Colon (tissue), 2 donors: ENCODE measurements around the gene USP32.
"Not testable (repeated sequence)": the region's sequence is repeated elsewhere in the genome, so short reads cannot be mapped to it uniquely, and the experiment has no call there.

Experiments
- FAIRE-seq: peaks from 2 replicates; lab custom pipeline; 2012; peaks lifted over from hg19 to GRCh38; lab: Jason Lieb, UNC
- donor health status: control.
- donor health status: control.

USP32 gene

GRCh38 chr17:60403523-60403810 lies 11.5 kb upstream of the USP32 start:
- no peak for FAIRE-seq

GRCh38 chr17:60401819-60402218 lies 9.9 kb upstream of the USP32 start:
- no peak for FAIRE-seq

DNA sequence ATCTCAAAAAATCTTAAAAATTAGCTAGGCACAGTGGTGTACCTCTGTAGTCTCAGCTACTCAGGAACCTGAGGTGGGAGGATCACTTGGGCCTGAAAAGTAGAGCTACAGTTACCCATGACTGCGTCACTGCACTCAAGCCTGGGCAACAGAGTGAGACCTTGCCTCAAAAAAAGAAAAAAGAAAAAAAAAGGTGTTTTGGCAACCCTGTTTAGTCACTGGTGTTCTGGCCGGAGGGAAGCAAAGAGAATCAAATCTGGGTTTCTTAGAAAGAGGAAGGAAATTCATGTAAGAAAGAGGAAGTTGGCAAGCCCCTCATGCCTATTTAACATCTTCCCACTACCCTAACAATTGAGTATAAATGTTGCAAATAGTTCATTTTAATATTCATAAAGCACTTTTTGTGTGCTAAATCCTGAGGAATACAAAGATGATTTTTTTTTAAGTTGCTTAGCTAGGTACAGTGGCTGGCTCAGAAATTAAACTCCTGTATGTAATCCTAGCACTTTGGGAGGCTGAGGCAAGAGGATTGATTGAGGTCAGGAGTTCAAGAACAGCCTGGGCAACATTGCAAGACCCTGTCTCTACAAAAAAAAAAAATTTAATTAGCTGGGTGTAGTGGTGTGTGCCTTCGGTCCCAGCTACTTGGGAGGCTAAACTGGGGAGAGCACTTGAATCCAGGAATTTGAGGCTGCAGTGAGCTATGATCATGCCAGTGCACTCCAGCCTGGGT lies 6.5 kb upstream of the USP32 start:
- no peak for FAIRE-seq

- no peak for FAIRE-seq
These were observed 4.5 kb upstream of the USP32 start for GRCh38 chr17:60396412-60396811.

DNA sequence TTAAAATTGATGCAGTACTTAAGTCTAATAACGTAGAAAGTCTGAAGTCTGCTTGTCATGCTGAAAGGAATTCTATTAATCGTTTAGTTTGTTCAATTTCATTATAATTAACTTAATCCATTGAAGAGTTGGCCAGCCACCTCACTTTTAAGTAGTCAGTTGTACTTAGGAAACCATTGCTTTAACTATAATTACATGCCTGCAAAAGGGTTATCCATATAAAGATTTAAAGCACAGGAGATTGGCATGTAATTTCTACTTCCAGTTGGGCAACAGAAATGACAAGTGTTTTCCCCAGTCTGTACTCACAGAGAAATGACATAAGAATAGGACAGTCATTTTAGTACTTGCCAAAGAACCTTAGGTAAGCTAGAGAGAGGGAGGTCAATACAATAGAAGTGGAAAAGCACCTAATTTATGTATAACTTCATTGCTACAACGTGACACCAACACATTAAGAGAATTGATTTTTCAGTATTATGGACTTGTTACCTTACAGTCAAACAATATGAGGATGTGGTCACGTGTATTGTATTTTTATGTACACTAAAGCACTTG lies 3.7 kb upstream of the USP32 start:
- FAIRE-seq = no peak

DNA sequence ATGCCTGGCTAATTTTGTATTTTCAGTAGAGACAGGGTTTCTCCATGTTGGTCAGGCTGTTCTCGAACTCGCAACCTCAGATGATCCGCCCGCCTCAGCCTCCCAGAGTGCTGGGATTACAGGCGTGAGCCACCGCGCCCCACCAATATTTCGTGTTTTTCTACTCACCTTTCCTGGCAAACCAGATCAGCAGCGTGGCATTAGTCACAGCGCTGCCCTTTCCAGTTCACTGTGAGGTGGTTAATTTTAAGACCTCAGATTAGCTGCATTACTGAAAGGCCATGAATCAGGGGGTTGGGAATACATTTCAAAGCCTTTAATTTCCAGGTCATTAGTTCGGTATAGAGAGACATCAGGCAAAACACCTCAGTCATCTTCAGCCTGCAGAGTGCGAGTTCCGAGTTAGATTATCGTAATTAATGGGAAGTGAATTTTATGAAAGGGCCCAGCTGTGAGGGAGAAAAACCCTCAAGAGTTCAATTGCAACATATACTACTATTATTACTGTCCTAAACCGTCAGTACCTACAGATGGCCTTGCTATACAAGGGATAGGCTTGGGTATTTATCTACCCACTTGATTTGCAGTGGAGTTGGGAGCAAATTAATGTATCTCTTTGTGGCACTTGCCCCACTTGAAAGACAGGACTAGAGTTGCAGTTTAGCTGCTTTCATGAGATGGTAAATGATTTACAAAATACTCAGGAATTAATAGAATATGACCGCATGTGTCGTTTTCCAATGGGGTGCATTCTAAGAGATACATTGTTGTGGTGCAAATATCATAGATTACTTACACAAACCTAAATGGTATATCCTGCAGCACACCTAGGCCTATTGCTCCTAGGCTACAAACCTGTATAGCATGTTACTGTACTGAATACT lies 2.1 kb upstream of the USP32 start:
- no peak for FAIRE-seq

GRCh38 chr17:60392845-60393702 lies 1.1 kb upstream of the USP32 start:
- FAIRE-seq = no peak

DNA sequence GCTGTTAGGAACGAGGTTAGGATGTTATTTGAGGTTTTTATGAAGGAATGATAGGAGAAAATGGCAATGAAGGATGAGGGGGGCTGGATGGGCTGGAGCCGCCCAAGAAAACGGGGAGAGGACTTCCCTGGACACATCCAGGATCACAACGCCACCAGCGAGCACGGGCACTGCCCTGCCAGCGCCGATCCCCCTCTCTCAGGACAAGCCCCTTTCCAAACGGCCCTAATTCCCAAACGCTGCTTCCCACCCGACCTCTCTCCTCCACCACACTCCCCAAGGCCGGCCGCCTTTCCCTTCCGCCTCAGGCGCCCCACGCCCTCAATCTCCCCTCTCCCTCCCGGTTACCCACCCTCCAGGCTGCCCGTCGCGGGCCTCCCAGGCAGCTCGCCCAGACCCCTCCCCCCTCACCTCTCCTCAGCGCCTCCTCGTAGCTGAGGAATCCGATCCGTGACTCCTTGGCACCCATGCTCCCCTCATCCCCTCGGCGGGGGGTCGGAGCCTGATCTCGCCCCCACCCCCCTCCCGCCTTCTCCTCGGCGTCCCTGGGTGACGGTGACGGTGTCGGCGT lies 377 bp downstream of the USP32 start:
- no peak for FAIRE-seq

DNA sequence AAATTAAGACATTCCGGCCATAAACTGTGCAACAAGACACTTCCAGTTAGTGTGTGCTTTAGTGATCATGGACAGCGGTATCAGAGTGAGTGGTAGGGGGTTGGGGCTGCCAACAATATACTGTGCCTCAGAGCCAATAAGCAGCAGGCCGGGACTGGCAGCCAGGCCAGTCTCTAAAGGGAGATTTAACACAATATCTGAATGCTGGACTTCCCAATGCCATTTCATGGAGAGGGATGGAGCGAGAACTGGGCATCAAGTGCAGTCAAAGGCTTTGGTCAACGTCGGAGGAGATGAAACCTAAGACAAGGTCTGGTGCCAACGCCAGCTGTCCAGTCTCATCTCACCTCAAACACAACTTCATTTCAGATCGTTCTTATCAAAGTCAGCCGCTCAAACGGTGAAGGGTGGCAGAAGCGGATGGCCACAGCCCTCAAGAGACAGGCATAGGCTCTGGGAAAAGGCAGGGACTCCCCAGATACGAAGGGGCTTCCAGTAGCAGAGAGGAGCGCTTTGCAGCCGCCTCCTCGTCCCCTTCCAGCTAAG lies 935 bp downstream of the USP32 start:
- no peak for FAIRE-seq

DNA sequence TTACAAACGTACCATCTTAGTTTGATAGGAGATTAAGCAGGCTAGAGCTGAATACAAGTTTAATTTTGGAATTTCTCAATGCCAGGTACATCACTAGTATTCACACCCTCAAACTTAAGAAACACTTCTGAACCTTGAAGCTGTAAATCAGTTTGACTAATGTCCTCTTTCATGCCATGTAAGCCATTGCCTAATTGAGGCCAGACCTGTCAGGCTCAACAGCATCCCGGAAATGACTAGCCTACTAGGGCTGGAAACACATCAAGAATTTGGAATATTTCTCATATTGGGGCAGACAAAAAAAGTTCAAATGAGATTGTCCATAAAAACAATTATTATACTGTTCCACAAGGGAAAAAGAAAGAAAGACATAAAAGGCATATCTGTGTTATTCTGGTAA lies 1.7 kb downstream of the USP32 start:
- no peak for FAIRE-seq

DNA sequence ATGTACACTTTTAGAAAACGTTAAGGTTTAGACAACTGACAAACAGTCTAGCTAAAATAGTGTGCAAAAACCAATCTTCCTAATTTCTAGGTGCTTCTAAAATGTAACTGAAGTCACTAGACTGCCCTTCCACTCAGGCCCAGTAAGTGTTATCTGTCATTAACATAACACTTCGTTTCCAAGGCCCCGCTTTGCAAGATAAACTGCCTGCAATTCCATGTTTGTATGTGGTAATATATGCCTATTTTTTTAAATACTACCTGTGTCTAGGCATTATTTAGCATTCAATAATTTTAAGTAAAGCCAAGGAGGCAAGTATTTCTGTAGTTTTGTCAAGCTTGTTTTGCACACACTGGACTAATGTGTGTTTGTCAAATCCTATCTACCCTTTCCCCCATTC lies 3.2 kb downstream of the USP32 start:
- no peak for FAIRE-seq

DNA sequence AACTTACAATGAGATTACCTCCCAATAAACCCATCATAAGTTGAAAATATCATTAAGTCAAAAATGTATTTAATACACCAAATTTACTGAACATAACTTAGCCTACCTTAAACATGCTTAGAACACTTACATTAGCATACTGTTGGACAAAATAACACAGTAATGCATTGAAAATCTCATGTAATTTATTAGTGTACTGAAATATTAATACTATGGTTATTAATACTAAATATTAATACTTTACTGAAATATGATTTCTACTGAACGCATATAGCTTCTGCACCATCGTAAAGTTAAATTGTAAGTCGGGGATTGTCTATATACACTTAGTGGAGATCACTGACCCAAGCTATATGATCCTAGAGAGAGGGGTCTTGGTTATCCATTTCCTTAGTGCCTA lies 4.3 kb downstream of the USP32 start:
- no peak for FAIRE-seq

- FAIRE-seq = no peak
These were observed 5.5 kb downstream of the USP32 start for GRCh38 chr17:60386147-60387058.

- FAIRE-seq = not testable (repeated sequence)
These were observed 7.0 kb downstream of the USP32 start for GRCh38 chr17:60384921-60385320.

DNA sequence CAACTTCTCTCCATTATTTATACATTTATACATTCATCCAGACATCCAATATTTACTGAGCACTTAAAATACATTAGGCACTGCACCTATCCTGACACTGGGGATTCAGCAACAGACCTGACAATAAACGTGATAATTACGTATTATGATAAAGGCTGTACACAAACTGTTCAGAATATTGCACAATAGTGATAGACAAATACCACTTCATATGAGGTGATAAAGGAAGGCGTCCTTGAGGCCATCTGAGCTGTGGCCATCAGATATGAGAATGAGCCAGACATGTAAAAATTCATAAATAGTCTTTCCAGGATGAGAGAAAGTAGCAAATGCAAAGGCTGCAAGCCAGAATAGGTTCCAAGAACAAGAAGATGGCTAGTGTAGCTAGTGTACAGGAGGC lies 8.6 kb downstream of the USP32 start:
- no peak for FAIRE-seq

DNA sequence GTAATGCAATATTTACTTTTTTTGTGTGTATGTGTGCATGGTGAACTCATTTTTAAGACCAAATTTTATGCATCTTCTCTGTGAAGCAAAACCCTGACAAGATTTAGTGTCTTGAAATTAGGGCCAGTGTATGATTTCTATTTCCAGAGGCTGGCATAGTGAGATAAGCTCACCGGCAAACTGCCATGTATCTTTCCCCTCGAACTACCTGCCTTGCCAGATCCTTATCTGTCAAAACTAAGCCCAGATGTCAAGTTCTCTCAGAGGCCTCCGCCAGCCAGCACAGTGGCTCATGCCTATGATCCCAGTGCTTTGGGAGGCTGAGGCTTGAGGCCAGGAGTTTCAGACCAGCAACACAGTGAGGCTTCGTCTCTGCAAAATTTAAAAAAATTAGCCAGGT lies 10.0 kb downstream of the USP32 start:
- no peak for FAIRE-seq

GRCh38 chr17:60379461-60379860 lies 12.5 kb downstream of the USP32 start:
- not testable (repeated sequence) for FAIRE-seq

DNA sequence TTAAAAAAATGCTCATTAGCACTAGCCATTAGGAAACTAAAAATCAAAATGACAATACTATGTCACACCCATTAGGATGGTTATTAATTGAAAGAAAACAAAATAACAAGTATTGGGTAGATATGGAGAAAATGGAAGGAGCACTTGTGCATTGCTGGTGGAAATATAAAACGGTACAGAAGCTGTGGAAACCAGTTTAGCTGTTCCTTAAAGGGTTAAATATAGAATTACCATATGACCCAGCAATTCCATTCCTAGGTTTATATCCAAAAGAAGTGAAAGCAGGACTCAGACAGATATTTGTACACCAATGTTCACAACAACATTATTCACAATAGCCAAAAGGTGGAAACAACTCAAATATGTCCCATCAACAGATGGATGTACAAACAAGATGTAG lies 13.7 kb downstream of the USP32 start:
- FAIRE-seq = not testable (repeated sequence)

DNA sequence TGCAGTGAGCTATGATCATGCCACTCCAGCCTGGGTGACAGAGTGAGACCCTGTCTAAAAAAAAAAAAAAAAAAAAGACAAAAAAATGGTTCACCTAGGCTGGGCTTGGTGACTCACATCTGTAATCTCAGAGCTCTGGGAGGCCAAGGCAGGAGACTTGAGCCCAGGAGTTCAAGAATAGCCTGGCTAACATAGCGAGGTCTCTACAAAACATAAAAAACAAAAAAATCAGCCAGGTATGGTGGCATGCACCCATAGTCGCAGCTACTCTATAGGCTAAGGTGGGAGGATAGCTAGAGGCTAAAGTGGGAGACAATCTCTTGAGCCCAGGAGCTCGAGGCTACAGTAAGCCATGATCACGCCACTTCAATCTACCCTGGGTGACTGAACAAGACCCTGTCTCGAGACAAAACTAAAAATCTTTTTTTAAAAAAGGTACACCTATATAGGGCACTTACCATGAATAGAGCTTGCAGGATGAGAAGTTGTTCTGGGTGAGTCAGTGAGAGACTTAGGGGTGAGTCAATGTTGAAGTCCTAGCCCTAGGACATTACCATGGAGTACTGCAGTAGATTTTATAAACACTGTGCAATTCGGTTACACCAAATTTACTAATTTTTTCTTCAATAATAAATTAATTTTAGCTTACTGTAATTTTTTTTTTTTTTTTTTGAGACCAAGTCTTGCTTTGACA lies 19.0 kb downstream of the USP32 start:
- no peak for FAIRE-seq
